ENCODE results near the gene SIDT2.

SIDT2 gene

GRCh38 chr11:117157507-117157906, 21.0 kb upstream of the SIDT2 start:
- ChIA-PET CTCF (no interaction called here), POLR2A (ENCODE audit: low non-redundant PET) (no interaction called here)
- no peak for TF ChIP-seq CTCF (conservative IDR thresholded peaks at IDR 0.05; ENCODE audit: low read depth)
- H3K27ac ChIP-seq, result no peak overlapping the region
- DNase-seq (ENCODE audit: low spot score), result no peak

GRCh38 chr11:117159892-117160291, 18.7 kb upstream of the SIDT2 start:
- H3K27ac ChIP-seq, result no peak overlapping the region
- TF ChIP-seq CTCF (conservative IDR thresholded peaks at IDR 0.05; ENCODE audit: low read depth), result no peak
- POLR2A ChIA-PET (ENCODE audit: low non-redundant PET), result no interaction called here
- CTCF ChIA-PET, result no interaction called here
- DNase-seq (ENCODE audit: low spot score), result no peak

DNA sequence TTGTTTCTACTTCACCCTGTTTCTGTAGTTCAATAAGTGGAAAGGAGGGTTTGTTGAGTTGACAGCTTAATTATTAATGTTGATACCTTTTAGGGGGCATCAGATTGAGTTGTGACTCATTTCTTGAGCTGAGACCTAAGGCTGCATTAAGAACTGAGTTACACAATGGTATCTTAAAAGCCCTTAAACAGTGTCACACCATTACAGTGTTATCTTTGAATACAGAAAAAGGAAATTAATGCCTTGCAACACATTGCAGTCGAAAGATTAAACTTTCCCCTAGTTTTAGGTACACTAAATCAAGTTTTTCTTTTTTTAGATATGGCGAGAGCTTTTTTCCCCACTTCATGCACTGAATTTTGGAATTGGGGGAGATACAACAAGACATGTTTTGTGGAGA, 17.7 kb upstream of the SIDT2 start:
- H3K27ac ChIP-seq, result no peak overlapping the region
- DNase-seq (ENCODE audit: low spot score), result no peak
- CTCF ChIA-PET, result interaction anchor here (0.6 kb wide), 1 partner anchor 224 kb away, joined by 3 read pairs; no protein-coding TSS in a partner anchor
- no peak for TF ChIP-seq CTCF (conservative IDR thresholded peaks at IDR 0.05; ENCODE audit: low read depth)
- POLR2A ChIA-PET (ENCODE audit: low non-redundant PET), result no interaction called here

DNA sequence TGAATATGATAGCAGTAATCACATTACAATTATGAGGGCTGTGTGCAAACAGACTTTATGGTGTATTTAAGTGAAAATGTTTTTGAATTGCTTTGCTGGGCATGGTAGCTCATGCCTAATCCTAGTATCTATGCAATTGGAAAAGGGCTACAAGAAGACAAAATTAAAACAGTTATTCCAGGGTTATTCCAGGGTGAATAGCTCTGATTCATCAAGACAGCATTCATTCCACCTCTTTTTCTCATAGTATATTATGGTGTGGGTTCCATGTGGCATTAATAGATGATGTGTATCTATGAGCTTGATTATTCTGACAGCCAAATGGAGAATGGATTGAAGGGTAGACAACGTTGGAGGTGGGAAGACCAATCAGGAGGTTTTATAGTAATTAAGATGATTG, 12.1 kb upstream of the SIDT2 start:
- CTCF ChIA-PET, result interaction anchor here (1.1 kb wide), 1 partner anchor 60 kb away, joined by 3 read pairs; no protein-coding TSS in a partner anchor
- H3K27ac ChIP-seq, result no peak overlapping the region
- TF ChIP-seq CTCF (conservative IDR thresholded peaks at IDR 0.05; ENCODE audit: low read depth), result no peak
- POLR2A ChIA-PET (ENCODE audit: low non-redundant PET), result no interaction called here
- DNase-seq (ENCODE audit: low spot score), result no peak

- no peak for DNase-seq (ENCODE audit: low spot score)
- ChIA-PET POLR2A (ENCODE audit: low non-redundant PET) (interaction anchor here (0.6 kb wide), 2 partner anchors 9 to 386 kb away, joined by 5 to 12 read pairs; partner anchors contain the start of gene SIDT2), CTCF (no interaction called here)
- no peak for TF ChIP-seq CTCF (conservative IDR thresholded peaks at IDR 0.05; ENCODE audit: low read depth)
- no peak overlapping the region for H3K27ac ChIP-seq
These were observed 8.8 kb upstream of the SIDT2 start for GRCh38 chr11:117169736-117170135.

DNA sequence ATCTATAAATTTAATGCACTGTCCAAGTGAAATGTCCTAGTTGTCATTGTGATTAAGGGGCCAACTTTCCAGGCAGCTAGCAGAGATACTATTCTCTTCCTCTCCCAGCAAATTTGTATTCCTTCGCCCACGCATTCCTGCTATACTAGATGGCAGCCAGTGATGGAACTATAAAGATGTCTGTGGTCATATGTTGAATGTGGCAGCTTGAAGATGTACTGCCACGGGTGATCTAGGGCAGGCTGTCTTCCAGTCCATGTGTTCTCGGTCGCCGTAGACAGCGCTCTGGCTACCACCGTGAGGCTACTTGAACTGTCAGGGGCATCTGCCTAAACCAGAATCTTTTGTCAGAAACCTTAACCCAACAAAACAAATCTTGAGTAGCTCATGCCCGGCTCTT, 8.3 kb upstream of the SIDT2 start:
- CTCF ChIA-PET, result no interaction called here
- DNase-seq (ENCODE audit: low spot score), result no peak

More for the DNA sequence above, 8.3 kb upstream of the SIDT2 start:
- no peak overlapping the region for H3K27ac ChIP-seq
- no peak for TF ChIP-seq CTCF (conservative IDR thresholded peaks at IDR 0.05; ENCODE audit: low read depth)
- POLR2A ChIA-PET (ENCODE audit: low non-redundant PET), result interaction anchor here (0.6 kb wide), 2 partner anchors 8 to 386 kb away, joined by 5 to 12 read pairs; partner anchors contain the start of gene SIDT2
